HG02943 (cell line): Measurements from ENCODE around the gene MORC2.

ENCODE experiments used
- ATAC-seq: cut with Tn5 transposase; IDR thresholded peaks from one replicate; pipeline ENCODE4 v1.9.1; 2021; ENCODE audit warnings: mild to moderate bottlenecking, low read depth, moderate library complexity; ENCODE audit not compliant: unreplicated experiment

The MORC2 gene

DNA sequence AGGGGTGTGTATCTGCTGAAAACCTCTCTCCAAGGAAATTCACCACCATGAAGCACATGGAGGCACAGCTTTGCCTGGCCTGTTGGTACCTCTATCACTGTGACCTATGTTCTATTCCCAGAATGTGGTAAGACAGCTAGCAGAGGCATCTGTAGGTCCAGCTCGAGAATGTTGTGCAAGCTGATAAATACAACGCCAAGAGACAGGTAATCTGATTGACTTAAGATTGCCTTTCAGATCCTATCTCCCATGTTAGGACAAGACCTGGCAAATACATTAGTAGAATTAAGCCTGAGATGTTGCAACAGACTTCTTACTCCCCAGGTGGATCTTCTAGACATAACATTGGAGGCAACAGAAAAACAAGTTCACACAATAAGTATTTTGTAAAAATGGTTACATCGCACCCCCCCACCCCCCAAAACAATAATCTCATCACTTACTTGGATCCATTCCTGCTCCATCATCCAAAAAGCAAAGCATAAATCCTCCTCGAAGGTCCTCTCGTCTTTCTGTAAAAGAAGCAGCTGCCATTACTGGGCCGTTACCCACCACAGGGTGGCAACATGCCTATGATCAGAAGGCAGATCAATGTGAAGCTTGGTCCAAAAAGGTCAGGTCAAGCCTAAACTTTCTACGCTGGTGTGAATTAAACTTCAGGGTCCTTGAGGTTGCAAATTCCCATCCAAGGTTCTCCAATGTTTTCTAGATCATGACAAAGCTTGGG lies 18.5 kb downstream of the MORC2 start:
- ATAC-seq = no peak

DNA sequence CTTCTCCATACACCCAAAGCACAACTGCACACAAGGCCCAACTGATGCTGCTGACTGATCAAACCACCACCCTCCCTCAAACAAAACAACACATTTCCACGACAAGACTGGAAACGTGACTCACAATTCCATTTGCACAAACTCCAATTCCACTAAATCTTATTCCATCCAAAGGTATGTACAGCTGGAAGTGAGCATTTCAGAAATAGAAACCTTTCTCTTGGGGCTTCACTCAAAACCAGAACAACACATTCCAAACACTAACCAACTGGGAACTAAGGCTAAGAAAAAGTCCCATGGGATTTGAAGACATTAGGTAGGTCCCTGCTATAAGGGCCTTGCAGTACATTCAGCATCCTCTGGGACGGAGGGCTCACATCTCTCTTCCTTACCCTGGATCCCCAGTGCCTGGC lies 19.6 kb downstream of the MORC2 start:
- no peak for ATAC-seq

- no peak for ATAC-seq
These were observed 20.6 kb downstream of the MORC2 start for GRCh38 chr22:30947816-30948454.

DNA sequence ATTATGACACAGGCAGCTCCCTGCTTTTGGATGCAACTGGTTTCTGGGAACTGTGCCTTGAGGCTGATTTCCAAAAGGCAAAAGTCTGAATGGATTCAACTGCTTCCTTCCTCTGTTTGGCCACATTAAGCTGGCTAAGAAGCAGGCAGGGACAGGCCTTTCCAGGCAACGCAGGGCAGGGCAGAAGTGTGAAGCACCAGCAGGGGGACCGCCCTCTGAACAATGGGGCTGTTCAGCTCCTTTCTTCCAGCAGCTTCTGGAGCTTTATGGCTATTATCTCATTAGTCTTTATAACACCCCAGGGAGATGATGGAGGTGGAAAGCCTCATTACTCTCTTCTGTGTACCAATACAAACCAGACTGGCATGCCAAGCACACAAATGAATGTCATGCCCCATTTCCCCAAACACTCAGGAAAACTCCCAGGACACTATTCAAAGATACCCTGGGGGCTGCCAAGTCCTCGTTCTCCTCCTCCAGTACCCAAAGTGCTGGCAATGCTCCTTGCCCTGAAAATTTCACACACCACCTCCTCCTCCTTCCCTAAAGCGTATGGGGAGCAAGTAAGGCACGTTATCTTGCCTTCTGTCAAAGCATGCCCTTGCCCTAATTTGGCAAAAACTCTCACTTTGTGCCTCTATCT lies 21.3 kb downstream of the MORC2 start:
- no peak for ATAC-seq

DNA sequence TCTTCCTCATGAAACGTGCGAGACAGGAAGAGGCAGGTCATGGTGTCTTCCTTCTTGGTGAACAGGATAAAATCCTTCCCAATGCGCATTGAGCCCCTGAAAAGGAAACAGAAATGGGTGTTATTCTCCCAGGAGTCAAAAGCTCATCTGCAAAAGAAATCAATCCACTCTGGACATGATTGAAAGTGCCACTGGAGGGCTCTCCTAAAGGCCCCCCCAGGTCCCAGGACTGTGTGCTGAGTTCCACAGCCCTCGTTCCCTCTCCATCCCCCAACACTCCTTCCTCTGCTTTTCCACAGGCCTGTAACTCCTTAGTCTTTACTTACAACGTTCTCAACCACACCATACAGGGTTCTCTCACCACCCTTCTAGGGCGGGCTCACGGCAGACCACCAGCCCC lies 22.2 kb downstream of the MORC2 start:
- ATAC-seq = no peak

GRCh38 chr22:30945653-30946052 lies 22.9 kb downstream of the MORC2 start:
- no peak for ATAC-seq

GRCh38 chr22:30944986-30945385 lies 23.6 kb downstream of the MORC2 start:
- no peak for ATAC-seq

DNA sequence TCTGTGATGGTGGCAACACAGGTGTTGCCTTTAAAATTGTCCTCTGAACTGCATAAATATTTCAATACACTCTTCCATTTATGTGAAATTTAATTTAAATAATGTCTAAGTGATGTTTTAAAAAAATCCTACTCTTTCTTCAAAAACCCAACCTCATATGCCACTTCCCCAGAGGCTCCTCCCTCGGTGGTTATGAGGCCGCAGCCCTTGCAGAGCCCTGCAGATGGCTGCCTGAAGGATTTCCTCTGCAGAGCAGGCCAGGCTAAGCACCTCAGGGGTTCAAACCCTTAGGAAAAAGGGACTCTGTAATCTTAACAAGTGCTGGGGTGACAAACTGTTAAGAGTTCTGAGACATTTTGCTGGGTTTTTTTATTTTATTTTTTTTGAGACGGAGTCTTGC lies 25.2 kb downstream of the MORC2 start:
- no peak for ATAC-seq

DNA sequence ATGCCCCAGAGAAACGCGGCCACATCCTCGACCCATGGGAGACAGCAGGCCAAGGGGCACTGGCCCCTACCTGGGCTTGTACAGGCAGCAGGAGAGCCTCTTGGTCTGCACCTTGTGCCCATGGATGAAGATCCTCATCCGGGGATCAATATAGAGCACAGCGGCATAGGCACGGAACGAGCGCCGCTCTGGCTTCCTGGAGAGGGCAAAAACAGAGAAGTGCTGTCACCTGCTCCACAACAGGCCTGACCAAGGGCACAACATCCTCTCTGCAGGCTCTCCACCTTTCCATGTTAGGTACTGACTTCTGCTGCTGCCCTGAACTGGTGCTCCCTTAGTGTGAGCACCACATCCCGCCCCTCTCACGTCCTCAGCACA lies 27.2 kb downstream of the MORC2 start:
- ATAC-seq = no peak

DNA sequence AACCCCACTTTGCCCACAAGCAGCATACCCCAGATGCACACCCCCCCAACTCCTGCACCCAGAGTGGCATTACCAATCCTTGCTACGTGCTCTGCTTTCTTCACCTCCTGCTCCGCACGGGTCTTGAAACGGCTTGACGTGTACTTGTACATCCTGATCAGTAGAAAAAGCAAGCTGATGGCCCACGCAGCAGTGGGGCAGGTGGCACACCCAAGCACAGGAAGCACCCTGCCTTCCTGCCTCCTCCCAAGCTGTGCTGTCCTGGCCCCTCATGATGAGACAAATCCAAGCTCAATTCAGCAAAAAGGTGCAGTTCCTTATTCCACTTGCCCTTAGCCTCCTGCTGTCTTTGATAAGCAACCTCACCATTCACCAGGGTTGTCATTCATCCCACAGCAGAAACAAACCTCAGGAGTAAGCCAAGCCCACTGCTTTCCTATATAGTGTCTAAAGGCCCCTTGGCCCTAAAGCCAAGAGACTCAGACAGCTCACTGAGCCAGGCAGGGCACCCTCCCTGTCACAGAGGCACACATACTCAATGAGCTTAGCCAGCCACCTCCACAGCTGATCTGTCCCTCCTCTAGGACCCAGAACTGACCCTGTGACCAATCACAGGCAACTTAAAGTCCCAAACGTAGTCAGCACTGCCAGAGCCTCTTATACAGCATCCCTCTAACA lies 27.8 kb downstream of the MORC2 start:
- no peak for ATAC-seq

- ATAC-seq = no peak
These were observed 34.5 kb downstream of the MORC2 start for GRCh38 chr22:30934053-30934452.

DNA sequence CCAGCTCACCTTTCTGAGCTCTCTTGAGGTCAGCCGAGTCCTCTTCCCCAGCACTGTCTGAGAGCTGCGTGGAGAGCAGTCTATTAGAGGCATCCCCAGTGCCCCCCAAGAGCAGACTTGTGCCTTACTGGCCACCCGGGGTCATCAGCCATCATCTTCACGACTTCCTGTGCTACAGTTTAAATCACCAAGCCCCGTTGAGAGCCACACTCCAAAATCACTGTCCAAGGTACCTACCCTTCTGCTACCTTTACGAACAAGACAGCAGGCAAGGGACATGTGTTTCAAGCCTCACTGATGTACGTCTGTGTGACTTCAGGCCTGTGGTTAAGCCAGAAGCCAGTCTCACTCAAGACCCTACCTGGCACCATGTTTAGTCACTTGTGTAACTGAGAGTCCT lies 35.1 kb downstream of the MORC2 start:
- no peak for ATAC-seq

DNA sequence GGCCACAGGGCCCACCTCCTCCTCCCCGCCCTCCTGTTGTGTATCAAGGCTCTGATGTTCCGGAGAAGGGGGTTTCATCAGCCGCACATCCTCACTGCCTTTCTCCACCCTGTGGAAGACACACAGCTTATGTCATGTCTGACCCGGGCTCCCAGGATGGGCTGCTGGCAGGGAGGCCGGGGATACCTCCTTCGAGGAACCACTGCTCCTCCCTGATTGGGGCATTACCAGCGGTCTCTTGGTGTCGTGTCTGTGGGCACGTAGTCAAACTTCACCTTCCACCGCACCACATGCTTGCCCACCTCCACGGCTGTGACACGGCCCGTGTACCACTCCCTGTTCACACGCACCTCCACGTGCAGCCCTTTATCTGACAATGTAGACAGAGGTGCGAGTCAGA lies 35.9 kb downstream of the MORC2 start:
- no peak for ATAC-seq

GRCh38 chr22:30931541-30932300 lies 36.9 kb downstream of the MORC2 start:
- ATAC-seq = no peak

DNA sequence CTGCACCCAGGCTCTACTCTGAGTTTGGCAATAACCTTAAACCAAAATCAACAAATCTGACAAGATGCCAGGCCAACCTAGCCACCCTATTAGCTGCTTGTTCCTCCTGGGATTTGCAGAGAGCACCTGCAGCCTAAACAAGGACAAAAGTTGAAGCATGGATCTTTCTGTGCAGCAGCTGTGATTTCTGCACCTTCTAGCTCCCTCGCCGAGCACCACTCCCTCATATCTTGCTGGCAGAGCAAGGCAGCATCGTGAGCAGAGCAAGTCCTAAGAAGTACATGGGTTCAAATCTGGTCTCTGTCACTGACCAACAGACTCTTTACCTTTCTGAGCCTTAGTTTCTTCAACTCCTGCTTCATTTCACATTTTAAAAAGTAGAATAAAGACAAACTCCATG lies 38.3 kb downstream of the MORC2 start:
- no peak for ATAC-seq

GRCh38 chr22:30928401-30928800 lies 40.2 kb downstream of the MORC2 start:
- ATAC-seq = no peak

DNA sequence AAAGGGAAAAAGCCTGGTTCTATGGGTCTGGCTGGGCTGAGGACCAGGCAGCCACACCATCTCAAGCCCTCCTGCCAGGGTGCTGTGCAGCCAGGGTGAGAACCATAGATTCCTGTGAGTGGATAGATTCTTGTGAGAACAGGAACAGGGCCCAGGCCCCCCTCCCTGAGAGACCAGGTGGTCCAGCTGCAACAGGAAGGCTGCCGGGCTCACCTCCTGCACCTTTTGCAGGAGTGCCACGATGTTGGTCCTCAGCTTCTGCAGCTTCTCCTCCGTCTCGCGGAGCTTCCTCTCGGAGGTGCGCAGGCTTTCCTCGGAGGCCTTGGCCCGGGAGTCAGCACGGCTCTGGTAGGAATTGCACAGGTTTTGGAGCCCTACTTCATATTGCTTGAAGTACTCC lies 40.8 kb downstream of the MORC2 start:
- no peak for ATAC-seq

DNA sequence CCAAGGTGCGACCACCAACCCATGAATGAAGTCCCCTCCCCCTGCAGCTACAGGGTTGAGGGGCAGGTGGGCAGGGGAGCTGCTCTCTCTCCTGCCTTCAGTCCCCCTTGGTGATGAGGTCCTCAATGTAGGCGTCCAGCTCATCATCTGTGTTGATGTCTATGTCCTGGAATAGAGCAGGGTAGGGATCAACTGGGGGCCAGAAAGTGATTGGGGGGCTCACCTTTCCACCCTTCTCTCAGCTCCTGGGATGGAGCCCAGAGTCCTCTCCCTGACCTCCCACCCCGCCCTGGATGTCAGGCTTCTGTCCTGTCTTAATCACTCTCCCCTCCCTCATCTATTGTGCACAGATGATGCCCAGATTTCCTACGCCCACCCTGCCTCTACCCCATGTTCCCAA lies 41.9 kb downstream of the MORC2 start:
- no peak for ATAC-seq

DNA sequence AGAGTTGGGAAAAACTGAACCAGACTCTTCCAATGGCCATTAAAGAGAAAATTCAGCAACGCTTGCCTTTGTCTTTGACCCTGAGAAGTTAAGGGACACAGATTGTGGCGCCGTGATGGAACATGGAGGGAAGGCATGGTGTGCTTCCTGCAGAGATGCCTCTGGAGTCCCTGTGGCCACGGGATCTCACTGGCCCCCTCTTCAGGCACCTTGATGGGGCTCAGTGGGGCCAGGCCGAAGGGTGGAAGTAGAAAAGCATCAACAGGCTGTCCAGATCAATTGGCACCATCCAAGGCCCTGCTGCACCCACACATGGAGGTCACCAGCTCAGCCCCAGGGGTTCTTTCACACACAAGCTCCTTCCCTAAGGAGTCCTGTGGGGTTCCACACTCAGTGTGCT lies 42.9 kb downstream of the MORC2 start:
- ATAC-seq = no peak

DNA sequence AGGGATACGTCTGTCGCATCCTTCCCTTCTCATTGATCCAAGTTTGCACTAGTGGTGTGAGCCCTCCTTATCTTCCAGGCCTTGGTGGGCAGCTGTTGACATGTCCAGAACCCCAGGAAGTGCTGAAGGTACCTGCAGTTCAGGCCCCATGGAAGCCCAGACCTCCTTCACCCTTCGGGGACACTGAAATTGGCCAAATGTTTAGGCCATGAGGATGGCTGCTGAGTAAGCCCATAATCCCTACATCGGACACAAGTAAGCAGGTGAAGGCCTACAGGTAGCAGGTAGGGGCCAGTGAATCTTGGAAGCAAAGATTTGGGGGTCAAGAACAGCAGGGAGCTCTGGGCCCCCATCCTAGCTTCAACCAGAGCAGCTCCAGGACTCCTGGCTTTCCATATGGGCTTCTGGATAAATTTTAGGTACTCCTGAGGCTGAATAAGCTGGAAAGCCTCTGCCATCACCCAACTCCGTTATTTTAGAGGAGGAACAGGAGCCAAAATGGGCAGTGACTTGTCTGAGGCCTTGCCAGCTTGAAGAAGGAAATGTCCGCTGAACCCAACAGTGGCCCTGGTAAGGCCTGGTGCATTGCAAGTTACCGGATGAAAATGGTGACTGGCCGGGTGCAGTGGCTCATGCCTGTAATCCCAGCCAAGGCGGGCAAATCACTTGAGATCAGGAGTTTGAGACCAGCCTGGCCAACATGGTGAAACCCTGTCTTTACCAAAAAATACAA lies 45.2 kb downstream of the MORC2 start:
- ATAC-seq = no peak
